HG03378 (cell line): ENCODE measurements around the gene FTCD.
"Not testable (repeated sequence)": the region's sequence is repeated elsewhere in the genome, so short reads cannot be mapped to it uniquely, and the experiment has no call there.

Experiments used
- ATAC-seq: cut with Tn5 transposase; IDR thresholded peaks from one replicate; pipeline ENCODE4 v1.9.1; 2021; ENCODE audit warnings: mild to moderate bottlenecking, moderate library complexity; ENCODE audit not compliant: unreplicated experiment

The FTCD gene

GRCh38 chr21:46188226-46189212, 33.1 kb upstream of the FTCD start:
- no peak for ATAC-seq

GRCh38 chr21:46187814-46188213, 32.4 kb upstream of the FTCD start:
- ATAC-seq: no peak

- ATAC-seq: no peak
Observed at GRCh38 chr21:46187261-46187660, 31.9 kb upstream of the FTCD start.

GRCh38 chr21:46185716-46186115, 30.3 kb upstream of the FTCD start:
- ATAC-seq: no peak

- no peak for ATAC-seq
Observed at GRCh38 chr21:46184625-46185555, 29.5 kb upstream of the FTCD start.

GRCh38 chr21:46183910-46184624, 28.7 kb upstream of the FTCD start, which contains the start of gene SPATC1L:
TSS of gene SPATC1L (minus strand) at chr21:46184459. CDS start at chr21:46182816, 1,643 bp downstream.
- peak; percentile 45 for ATAC-seq

- not testable (repeated sequence) for ATAC-seq
Observed at GRCh38 chr21:46183337-46183909, 28.0 kb upstream of the FTCD start.

- no peak for ATAC-seq
Observed at GRCh38 chr21:46182548-46183336, 27.4 kb upstream of the FTCD start.

GRCh38 chr21:46181953-46182547, 26.7 kb upstream of the FTCD start:
- ATAC-seq: no peak

- no peak for ATAC-seq
Observed at GRCh38 chr21:46181436-46181835, 26.1 kb upstream of the FTCD start.

- ATAC-seq: no peak
Observed at GRCh38 chr21:46180778-46181391, 25.5 kb upstream of the FTCD start.

- no peak for ATAC-seq
Observed at GRCh38 chr21:46180079-46180722, 24.8 kb upstream of the FTCD start.

GRCh38 chr21:46179708-46180078, 24.3 kb upstream of the FTCD start:
- ATAC-seq: no peak

- ATAC-seq: no peak
Observed at GRCh38 chr21:46178961-46179360, 23.6 kb upstream of the FTCD start.

- not testable (repeated sequence) for ATAC-seq
Observed at GRCh38 chr21:46176443-46177129, 21.2 kb upstream of the FTCD start.

- ATAC-seq: no peak
Observed at GRCh38 chr21:46173573-46173972, 18.2 kb upstream of the FTCD start.

GRCh38 chr21:46172863-46173528, 17.6 kb upstream of the FTCD start:
- no peak for ATAC-seq
